ENCODE results near the gene DMKN.

The DMKN gene

DNA sequence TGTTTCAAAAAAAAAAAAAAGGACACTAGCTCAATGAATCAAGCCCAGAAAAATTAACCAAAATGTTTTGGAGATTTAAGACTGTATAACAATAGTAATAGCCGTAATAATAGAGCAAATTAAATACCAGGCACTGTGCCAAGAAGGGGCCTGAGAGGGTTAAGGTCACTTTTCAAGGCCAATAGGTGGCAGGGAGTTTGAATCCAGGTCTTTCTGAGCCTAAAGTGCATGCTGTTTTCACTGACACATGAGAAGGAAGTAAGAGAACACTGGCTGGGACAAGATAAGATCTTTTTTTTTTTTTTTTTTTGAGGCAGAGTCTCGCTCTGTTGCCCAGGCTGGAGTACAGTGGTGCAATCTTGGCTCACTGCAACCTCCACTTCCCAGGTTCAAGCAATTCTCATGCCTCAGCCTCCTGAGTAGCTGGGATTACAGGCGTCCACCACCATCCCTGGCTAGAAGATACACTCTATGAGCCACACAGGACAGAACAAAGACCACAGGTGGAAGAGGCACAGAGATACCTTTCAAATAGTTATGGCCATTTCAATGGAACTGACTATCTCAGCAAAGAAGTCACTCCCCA, 57.7 kb downstream of the DMKN start:
- DNase-seq (ENCODE audit: low read depth) = no peak
- no peak overlapping the region for H3K4me3 ChIP-seq (ENCODE audit: low read length)
- TF ChIP-seq, protein P1, sequence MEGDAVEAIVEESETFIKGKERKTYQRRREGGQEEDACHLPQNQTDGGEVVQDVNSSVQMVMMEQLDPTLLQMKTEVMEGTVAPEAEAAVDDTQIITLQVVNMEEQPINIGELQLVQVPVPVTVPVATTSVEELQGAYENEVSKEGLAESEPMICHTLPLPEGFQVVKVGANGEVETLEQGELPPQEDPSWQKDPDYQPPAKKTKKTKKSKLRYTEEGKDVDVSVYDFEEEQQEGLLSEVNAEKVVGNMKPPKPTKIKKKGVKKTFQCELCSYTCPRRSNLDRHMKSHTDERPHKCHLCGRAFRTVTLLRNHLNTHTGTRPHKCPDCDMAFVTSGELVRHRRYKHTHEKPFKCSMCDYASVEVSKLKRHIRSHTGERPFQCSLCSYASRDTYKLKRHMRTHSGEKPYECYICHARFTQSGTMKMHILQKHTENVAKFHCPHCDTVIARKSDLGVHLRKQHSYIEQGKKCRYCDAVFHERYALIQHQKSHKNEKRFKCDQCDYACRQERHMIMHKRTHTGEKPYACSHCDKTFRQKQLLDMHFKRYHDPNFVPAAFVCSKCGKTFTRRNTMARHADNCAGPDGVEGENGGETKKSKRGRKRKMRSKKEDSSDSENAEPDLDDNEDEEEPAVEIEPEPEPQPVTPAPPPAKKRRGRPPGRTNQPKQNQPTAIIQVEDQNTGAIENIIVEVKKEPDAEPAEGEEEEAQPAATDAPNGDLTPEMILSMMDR (conservative IDR thresholded peaks at IDR 0.05; ENCODE audit: low read depth, low read length) = no peak

DNA sequence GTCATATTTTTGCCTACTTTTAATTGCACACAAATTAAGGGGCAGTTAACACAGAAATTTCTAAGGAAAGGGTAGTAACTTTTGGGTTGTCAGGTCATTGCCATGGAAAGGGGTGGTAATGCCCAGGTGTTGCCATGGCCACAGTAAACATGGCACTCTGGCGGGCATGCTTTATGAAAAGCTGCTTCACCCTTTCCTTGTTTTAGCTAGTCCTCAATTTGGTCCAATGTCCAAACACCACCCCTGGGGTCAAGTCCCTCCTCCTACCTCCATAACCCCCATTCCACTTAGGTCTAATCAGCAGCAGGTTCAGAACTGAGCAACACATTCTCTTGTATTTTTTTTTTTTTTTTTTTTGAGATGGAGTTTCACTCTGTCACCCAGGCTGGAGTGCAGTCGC, 58.8 kb downstream of the DMKN start:
- DNase-seq (ENCODE audit: low read depth) = no peak
- TF ChIP-seq, protein P1 (conservative IDR thresholded peaks at IDR 0.05; ENCODE audit: low read depth, low read length) = no peak
- no peak overlapping the region for H3K4me3 ChIP-seq (ENCODE audit: low read length)

DNA sequence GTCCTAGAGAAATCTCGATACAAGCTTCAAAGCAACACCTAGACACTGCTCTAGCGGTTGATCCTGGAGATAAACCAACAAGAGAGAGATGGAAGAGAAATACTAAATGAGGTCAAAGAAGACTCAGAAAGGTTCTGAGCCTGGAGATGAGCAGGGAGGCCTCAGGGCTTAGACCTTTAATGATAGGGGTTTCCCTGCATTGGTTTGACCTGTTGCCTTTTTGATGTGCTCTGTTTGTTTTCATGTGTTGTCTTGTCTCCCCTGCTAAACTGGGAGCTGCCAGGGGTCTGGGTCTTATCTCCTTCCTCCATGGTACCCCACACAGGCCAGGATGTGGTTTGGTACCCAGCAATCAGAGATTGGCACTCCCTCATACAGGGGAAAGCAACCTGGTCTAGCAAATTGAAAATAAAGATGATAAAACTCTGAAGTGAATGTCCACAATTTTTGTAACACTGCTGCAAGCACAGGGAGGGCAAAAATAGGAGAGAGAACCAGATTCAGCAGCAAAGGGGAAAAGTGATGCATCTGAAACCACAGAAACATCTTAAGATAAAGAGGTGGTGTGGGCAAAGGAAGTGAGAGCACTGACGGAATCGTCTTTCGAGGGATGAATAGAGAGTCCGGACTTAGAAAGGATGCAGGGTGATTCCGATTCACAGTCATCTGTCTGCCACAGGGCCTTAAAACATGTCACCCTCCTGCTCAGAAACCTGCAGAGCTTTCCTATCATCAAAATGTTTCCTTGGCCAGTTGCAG, 61.9 kb downstream of the DMKN start:
- DNase-seq (ENCODE audit: low read depth) = no peak
- TF ChIP-seq, protein P1 (conservative IDR thresholded peaks at IDR 0.05; ENCODE audit: low read depth, low read length) = no peak
- H3K4me3 ChIP-seq (ENCODE audit: low read length) = no peak overlapping the region

DNA sequence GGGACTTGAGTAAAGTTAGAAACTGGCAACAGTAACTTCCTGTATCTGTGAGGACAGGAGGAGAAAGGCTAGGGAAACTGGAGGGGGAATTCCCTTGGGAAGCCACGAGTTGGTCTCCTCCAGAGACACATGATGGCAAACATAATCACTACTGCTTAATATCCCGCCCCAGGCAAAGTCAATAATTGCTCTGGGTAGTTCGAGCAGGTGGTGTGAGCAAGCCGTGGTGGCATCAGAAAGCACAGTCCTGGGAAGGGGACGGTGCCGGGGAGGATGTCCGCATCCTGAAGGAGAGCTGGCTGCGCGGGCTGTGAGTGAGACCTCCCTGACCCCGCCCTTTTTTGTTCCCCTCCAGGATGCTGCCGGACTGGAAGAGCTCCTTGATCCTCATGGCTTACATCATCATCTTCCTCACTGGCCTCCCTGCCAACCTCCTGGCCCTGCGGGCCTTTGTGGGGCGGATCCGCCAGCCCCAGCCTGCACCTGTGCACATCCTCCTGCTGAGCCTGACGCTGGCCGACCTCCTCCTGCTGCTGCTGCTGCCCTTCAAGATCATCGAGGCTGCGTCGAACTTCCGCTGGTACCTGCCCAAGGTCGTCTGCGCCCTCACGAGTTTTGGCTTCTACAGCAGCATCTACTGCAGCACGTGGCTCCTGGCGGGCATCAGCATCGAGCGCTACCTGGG, 63.9 kb downstream of the DMKN start:
- H3K4me3 ChIP-seq (ENCODE audit: low read length) = no peak overlapping the region
- DNase-seq (ENCODE audit: low read depth) = no peak
- TF ChIP-seq, protein P1 (conservative IDR thresholded peaks at IDR 0.05; ENCODE audit: low read depth, low read length) = no peak

DNA sequence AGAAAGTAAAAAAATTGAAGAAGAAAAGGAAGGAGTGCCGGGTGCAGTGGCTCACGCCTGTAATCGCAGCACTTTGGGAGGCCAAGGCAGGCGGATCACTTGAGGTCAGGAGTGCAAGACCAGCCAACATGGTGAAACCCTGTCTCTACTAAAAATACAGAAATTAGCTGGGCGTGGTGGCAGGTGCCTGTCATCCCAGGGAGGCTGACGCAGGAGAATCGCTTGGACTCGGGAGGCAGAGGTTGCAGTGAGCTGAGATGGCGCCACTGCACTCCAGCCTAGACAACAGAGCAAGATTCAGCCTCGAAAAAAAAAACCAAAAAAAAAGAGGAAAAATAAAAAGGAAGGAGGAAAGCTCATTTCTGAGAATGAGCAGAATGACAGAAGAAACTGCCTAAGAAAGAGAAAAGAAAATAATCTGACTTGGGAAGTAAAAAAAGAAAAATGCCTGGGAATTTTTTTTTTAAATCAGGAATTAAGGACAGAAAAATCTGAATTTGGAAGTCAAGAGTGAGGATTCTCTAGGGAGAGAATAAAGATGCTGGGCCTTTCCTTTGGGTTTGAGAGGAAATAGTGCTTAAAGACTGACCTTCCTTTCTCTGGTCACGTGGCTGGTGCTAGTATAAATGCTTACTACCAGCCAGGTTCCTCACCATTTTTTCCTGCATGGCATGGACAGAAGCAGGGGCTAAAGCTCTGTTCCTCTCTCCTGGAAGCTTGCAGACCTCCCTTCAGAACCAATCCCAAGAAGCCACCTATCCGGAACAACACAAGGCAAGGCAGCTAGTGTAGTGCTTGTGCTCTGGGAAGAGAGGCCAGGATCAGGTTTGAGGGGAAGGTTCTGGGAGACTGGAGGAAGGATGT, 65.6 kb downstream of the DMKN start, which contains the start of gene FFAR2:
FFAR2 (plus strand) TSS at position 652 of the 864 bp plus-strand sequence. CDS start 1,458 bp downstream, outside the sequence.
- TF ChIP-seq, protein P1 (conservative IDR thresholded peaks at IDR 0.05; ENCODE audit: low read depth, low read length) = no peak
- H3K4me3 ChIP-seq (ENCODE audit: low read length) = no peak within 1 kb of the TSS
- DNase-seq (ENCODE audit: low read depth) = no peak

Measured in retinal pigment epithelial cell (primary cell).